PC-9 (cell line): ENCODE data around the gene EGF. TPM values are rescaled to one million over a fixed set of nuclear protein-coding genes. Genes with fewer than 3 reads are reported as not detected.
"Not testable (repeated sequence)": the region's sequence is repeated elsewhere in the genome, so short reads cannot be mapped to it uniquely, and the experiment has no call there.

Source experiments
- BruUV-seq: library from RNA; stranded (reverse); fragments of 400-500 nt; replicated peaks from 2 replicates; lab custom pipeline; 2021; lab: Mats Ljungman, UMichigan
- CTCF ChIA-PET: fragments of 300-600 bp; sonication (Branson Sonifier 250); formaldehyde crosslinking; loops from one replicate; lab custom pipeline; 2022; ENCODE audit warnings: antibody characterized with exemption; lab: Charles Lee
- POLR2A ChIA-PET: fragments of 300-600 bp; sonication (Branson Sonifier 250); formaldehyde crosslinking; loops from one replicate; lab custom pipeline; 2022; ENCODE audit warnings: antibody characterized with exemption; ENCODE audit not compliant: unreplicated experiment; lab: Charles Lee
- DNase-seq, 2 experiments: peaks; one replicate each; pipeline versions ENCODE4 v3.0.0 to v3.0.0-alpha.2; 2015 to 2022; ENCODE audit warnings: mixed read lengths in 1 of 2
- H2AFZ ChIP-seq: fragments of 200-600 bp; sonication (generic); 2 replicates; pipeline ENCODE4 v1.8.1; 2017; ENCODE audit warnings: antibody characterized with exemption
- H3F3A ChIP-seq: fragments of 200-600 bp; sonication (generic); 2 replicates; pipeline ENCODE4 v1.8.1; 2017; ENCODE audit warnings: antibody characterized with exemption, mild to moderate bottlenecking, low read depth; ENCODE audit not compliant: insufficient read depth
- H3K27ac ChIP-seq: fragments of 200-600 bp; sonication (generic); 2 replicates; pipeline ENCODE4 v1.6.1; 2016; ENCODE audit warnings: mixed run types
- H3K27me3 ChIP-seq: fragments of 200-600 bp; sonication (generic); 2 replicates; pipeline ENCODE4 v1.6.1; 2016; ENCODE audit warnings: low read depth, mixed run types; ENCODE audit not compliant: insufficient read depth
- H3K36me3 ChIP-seq: fragments of 200-600 bp; sonication (generic); 2 replicates; pipeline ENCODE4 v1.6.1; 2016; ENCODE audit warnings: low read depth, mixed run types
- H3K4me1 ChIP-seq: fragments of 200-600 bp; sonication (generic); replicated peaks from 2 replicates; pipeline ENCODE4 v1.6.1; 2016; ENCODE audit warnings: mixed run types; ENCODE audit not compliant: insufficient read depth
- H3K4me2 ChIP-seq: fragments of 200-600 bp; sonication (generic); 2 replicates; pipeline ENCODE4 v1.6.1; 2017; ENCODE audit warnings: mixed run types
- H3K4me3 ChIP-seq: fragments of 200-600 bp; sonication (generic); 2 replicates; pipeline ENCODE4 v1.6.1; 2016; ENCODE audit warnings: mixed run types
- H3K79me2 ChIP-seq: fragments of 200-600 bp; sonication (generic); 2 replicates; pipeline ENCODE4 v1.6.1; 2017; ENCODE audit warnings: low read depth, mixed run types
- H3K9me2 ChIP-seq: fragments of 200-600 bp; sonication (generic); 2 replicates; pipeline ENCODE4 v1.8.1; 2017; ENCODE audit warnings: mild to moderate bottlenecking; ENCODE audit not compliant: insufficient read depth
- H3K9me3 ChIP-seq: fragments of 200-600 bp; sonication (generic); 2 replicates; pipeline ENCODE4 v1.8.1; 2016; ENCODE audit warnings: low read depth; ENCODE audit not compliant: insufficient read depth
- H4K20me1 ChIP-seq: fragments of 200-600 bp; sonication (generic); 2 replicates; pipeline ENCODE4 v1.8.1; 2017; ENCODE audit not compliant: insufficient read depth
- EZH2 ChIP-seq: fragments of 200-600 bp; sonication (generic); IDR thresholded peaks from 2 replicates; pipeline ENCODE4 v1.8.0; 2017; ENCODE audit warnings: antibody characterized with exemption, low read depth
- intact Hi-C: fragments of 100-400 bp; cut with micrococcal nuclease; formaldehyde crosslinking; loops from one replicate; pipeline ENCODE4 v1.10.0; 2022; ENCODE audit not compliant: unreplicated experiment
- total RNA-seq: library from RNA; stranded (reverse); gene quantifications from 2 replicates; pipeline ENCODE4 v1.2.3, GENCODE V29; 2021
- TF ChIP-seq, protein P1 (sequence below): fragments of 200-600 bp; sonication (generic); conservative IDR thresholded peaks from 2 replicates; pipeline ENCODE4 v1.6.1; 2017; ENCODE audit warnings: mixed run types, antibody characterized with exemption, mild to moderate bottlenecking, moderate library complexity

Gene EGF
- total RNA-seq, 1 experiment from 2014 or later: 20.4 TPM

DNA sequence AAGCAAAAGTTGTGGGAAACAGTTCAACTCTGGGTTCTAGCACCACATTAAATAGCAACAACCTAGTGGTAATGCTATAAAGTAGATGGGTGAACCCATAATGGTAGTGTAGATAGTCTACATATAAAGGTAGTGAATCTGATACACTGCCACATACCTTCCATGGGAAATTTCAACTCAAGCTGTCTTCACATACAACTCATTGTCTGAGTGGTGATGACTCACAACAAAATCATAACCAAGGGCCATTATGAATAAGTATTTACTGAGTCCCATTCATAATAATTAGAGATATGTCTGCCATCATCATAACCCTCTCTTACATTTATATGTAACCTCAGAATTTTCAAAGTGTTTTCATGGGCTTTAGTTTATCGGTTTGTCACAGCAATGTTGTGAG lies 34.8 kb downstream of the EGF start:
- Histone ChIP-seq H3K27ac (no peak overlapping the region), H2AFZ (no peak overlapping the region), H3K36me3 (no peaks in the 10 kb centered on the region), H3K9me3 (no peaks in the 10 kb centered on the region), H3K27me3 (no peaks in the 10 kb centered on the region), H3K4me2 (no peak overlapping the region), H3K79me2 (no peaks in the 10 kb centered on the region), H4K20me1 (no peaks in the 10 kb centered on the region), H3K4me3 (no peak overlapping the region), H3F3A (no peaks in the 10 kb centered on the region), H3K9me2 (no peaks in the 10 kb centered on the region), H3K4me1 (no peaks in the 10 kb centered on the region)
- DNase-seq: no peak
- intact Hi-C loops: no loop called here
- CTCF ChIA-PET: no interaction called here
- POLR2A ChIA-PET: no interaction called here
- TF ChIP-seq, protein P1, sequence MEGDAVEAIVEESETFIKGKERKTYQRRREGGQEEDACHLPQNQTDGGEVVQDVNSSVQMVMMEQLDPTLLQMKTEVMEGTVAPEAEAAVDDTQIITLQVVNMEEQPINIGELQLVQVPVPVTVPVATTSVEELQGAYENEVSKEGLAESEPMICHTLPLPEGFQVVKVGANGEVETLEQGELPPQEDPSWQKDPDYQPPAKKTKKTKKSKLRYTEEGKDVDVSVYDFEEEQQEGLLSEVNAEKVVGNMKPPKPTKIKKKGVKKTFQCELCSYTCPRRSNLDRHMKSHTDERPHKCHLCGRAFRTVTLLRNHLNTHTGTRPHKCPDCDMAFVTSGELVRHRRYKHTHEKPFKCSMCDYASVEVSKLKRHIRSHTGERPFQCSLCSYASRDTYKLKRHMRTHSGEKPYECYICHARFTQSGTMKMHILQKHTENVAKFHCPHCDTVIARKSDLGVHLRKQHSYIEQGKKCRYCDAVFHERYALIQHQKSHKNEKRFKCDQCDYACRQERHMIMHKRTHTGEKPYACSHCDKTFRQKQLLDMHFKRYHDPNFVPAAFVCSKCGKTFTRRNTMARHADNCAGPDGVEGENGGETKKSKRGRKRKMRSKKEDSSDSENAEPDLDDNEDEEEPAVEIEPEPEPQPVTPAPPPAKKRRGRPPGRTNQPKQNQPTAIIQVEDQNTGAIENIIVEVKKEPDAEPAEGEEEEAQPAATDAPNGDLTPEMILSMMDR: no peak
- no TSS peak for BruUV-seq

DNA sequence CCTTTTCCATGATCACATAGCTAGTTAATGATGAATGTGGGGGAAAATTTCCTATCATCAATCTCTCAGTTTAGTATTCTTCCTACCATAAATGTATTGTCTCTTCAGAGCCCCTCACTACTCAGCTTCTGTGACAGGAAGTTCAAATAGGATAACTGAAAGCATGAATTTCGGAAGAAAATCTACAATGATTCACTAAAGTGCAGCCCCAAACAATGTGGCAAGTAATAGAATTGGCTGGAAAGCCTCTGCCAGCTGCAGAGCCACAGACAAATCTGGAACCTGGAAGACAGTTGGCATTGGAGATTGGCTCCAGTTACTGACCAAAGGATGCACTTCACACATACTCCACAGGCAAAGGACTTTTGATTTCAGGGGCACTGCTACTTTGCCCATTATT lies 35.2 kb downstream of the EGF start:
- Histone ChIP-seq H3K27ac (no peak overlapping the region), H3K9me2 (no peaks in the 10 kb centered on the region), H3K4me2 (no peak overlapping the region), H3K79me2 (no peaks in the 10 kb centered on the region), H3K4me3 (no peak overlapping the region), H3K4me1 (no peaks in the 10 kb centered on the region), H3K9me3 (no peaks in the 10 kb centered on the region), H4K20me1 (no peaks in the 10 kb centered on the region), H3F3A (no peaks in the 10 kb centered on the region), H3K27me3 (no peaks in the 10 kb centered on the region), H3K36me3 (no peaks in the 10 kb centered on the region), H2AFZ (no peak overlapping the region)
- intact Hi-C loops: no loop called here
- no peak for DNase-seq
- BruUV-seq: no TSS peak
- POLR2A ChIA-PET: no interaction called here
- TF ChIP-seq, protein P1: no peak
- TF ChIP-seq EZH2: no peak
- CTCF ChIA-PET: no interaction called here

DNA sequence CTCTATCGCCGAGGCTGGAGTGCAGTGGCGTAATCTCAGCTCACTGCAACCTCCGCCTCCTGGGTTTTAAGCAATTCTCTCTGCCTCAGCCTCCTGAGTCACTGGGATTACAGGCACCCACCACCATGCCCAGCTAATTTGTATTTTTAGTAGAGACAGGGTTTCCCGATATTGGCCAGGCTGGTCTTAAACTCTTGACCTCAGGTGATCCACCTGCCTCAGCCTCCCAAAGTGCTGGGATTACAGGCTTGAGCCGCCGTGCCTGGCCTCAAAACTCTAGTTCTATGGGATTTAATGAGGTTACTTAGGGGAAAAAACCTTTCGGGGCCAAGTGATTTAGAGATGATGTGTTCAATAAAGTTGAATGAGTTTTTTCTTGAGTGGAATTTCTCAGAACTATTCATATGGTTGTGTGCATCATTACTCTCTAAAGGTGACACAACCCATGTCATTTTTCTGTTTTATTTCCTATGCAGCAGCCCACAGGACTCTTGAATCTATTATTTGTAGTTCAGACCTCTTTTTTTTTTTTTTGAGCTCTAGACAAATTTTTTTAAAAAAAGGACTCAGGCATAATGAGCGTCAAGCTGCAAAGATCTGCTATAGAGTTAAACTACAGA lies 36.5 kb downstream of the EGF start:
- H3K9me3 ChIP-seq, POLR2A ChIA-PET, DNase-seq, BruUV-seq, H3K79me2 ChIP-seq, CTCF ChIA-PET, H3K27ac ChIP-seq, H3K4me2 ChIP-seq, H3K36me3 ChIP-seq, H2AFZ ChIP-seq, H3K9me2 ChIP-seq, H3F3A ChIP-seq, H4K20me1 ChIP-seq, intact Hi-C loops, H3K4me3 ChIP-seq, H3K4me1 ChIP-seq, H3K27me3 ChIP-seq: not testable (repeated sequence)

DNA sequence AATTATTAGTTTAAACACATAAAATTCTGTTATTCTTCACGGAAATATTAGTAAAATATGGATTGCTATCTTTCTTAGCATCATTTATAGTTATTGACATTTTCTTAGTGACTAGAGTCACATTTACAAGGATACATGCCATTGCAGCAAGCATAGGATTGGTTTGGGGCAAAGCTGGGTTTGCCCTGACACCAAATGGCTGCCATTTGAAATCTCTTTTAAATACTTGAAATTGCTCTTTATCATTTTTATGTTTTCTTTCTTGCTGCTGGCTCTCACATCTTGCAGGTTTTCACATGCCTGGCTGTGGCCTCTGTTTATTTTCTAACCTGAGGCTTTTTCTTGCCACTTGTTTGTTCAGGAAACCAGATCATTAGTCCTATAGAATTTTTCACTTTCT lies 39.9 kb downstream of the EGF start:
- ChIA-PET CTCF (no interaction called here), POLR2A (no interaction called here)
- intact Hi-C loops: no loop called here
- H3K36me3 ChIP-seq: no peaks in the 10 kb centered on the region
- no peaks in the 10 kb centered on the region for H3K9me3 ChIP-seq
- no peak overlapping the region for H3K4me3 ChIP-seq
- H4K20me1 ChIP-seq: no peaks in the 10 kb centered on the region
- TF ChIP-seq, protein P1: no peak
- TF ChIP-seq EZH2: no peak
- no TSS peak for BruUV-seq
- H3K4me1 ChIP-seq: no peaks in the 10 kb centered on the region
- no peaks in the 10 kb centered on the region for H3F3A ChIP-seq
- H3K27me3 ChIP-seq: no peaks in the 10 kb centered on the region
- no peak overlapping the region for H2AFZ ChIP-seq
- no peak for DNase-seq
- H3K9me2 ChIP-seq: no peaks in the 10 kb centered on the region
- H3K4me2 ChIP-seq: no peak overlapping the region
- H3K27ac ChIP-seq: no peak overlapping the region
- no peaks in the 10 kb centered on the region for H3K79me2 ChIP-seq
